OCI-LY3 (cell line): Measurements from ENCODE around the gene HERC4.

Experiments used
- H2AFZ ChIP-seq: fragments of 200-600, 300-600 bp; shearing (Covaris generic); 2 replicates; pipeline ENCODE4 v1.6.0; 2014; ENCODE audit warnings: antibody characterized with exemption, low read depth, low read length
- H3K27ac ChIP-seq: fragments of 200-600, 300-600 bp; sonication (generic); 2 replicates; pipeline ENCODE4 v1.5.1; 2014; ENCODE audit warnings: mild to moderate bottlenecking, low read length, moderate library complexity, mixed read lengths
- H3K27me3 ChIP-seq: fragments of 200-600, 300-600 bp; sonication (generic); 2 replicates; pipeline ENCODE4 v1.6.1; 2014; ENCODE audit warnings: low read depth, low read length, mixed read lengths
- H3K36me3 ChIP-seq: fragments of 200-600, 300-600 bp; sonication (generic); replicated peaks from 2 replicates; pipeline ENCODE3; 2014; ENCODE audit warnings: low read depth, low read length, mixed read lengths
- H3K4me1 ChIP-seq: fragments of 300-600, 200-600 bp; sonication (generic); 2 replicates; pipeline ENCODE4 v1.6.1; 2014; ENCODE audit warnings: low read length, mixed read lengths
- H3K4me2 ChIP-seq: fragments of 200-600, 300-600 bp; sonication (generic); 2 replicates; pipeline ENCODE4 v1.6.1; 2014; ENCODE audit warnings: low read length, mixed read lengths
- H3K4me3 ChIP-seq: fragments of 300-600, 200-600 bp; sonication (generic); 2 replicates; pipeline ENCODE4 v1.5.1; 2014; ENCODE audit warnings: antibody characterized with exemption, mild to moderate bottlenecking, low read length, moderate library complexity
- H3K79me2 ChIP-seq: fragments of 300-600, 200-600 bp; shearing (Covaris generic); 2 replicates; pipeline ENCODE4 v1.6.1; 2014; ENCODE audit warnings: mild to moderate bottlenecking, low read length, mixed read lengths
- H3K9ac ChIP-seq: fragments of 300-600, 200-600 bp; shearing (Covaris generic); 2 replicates; pipeline ENCODE4 v1.6.0; 2014; ENCODE audit warnings: mild to moderate bottlenecking, low read length, moderate library complexity
- H3K9me3 ChIP-seq: fragments of 200-600, 300-600 bp; shearing (Covaris generic); 2 replicates; pipeline ENCODE4 v1.6.1; 2014; ENCODE audit warnings: low read length, mixed read lengths; ENCODE audit not compliant: insufficient read depth
- H4K20me1 ChIP-seq: fragments of 200-600, 300-600 bp; sonication (generic); 2 replicates; pipeline ENCODE4 v1.6.1; 2016; ENCODE audit warnings: low read length, mixed read lengths; ENCODE audit not compliant: insufficient read depth
- CTCF ChIP-seq: fragments of 200-600, 300-600 bp; sonication (generic); IDR thresholded peaks from 2 replicates; pipeline ENCODE4 v1.5.1; 2014; ENCODE audit warnings: antibody characterized with exemption, low read length, low read depth
- EZH2phosphoT487 ChIP-seq: fragments of 200-600 bp; shearing (Covaris generic); IDR thresholded peaks from 2 replicates; pipeline ENCODE4 v1.6.1; 2018; ENCODE audit warnings: antibody characterized with exemption, mixed run types, low read depth

HERC4 gene

GRCh38 chr10:68074031-68074774, 880 bp downstream of the HERC4 start:
- H2AFZ ChIP-seq, result peak overlapping the region; percentile 60; the same call in 1 of the 2 replicates
- no peaks in the 10 kb centered on the region for H3K36me3 ChIP-seq
- peaks cover 40% of the 10 kb centered on the region for H3K79me2 ChIP-seq
- peak overlapping the region; percentile 86 for H3K9ac ChIP-seq
- H3K4me1 ChIP-seq, result peaks cover 28% of the 10 kb centered on the region
- H3K27me3 ChIP-seq, result no peaks in the 10 kb centered on the region
- peak overlapping the region; percentile 87 for H3K4me3 ChIP-seq
- no peaks in the 10 kb centered on the region for H3K9me3 ChIP-seq
- H4K20me1 ChIP-seq, result no peaks in the 10 kb centered on the region
- peak overlapping the region; percentile 89 for H3K27ac ChIP-seq
- peak overlapping the region; percentile 69 for H3K4me2 ChIP-seq
- TF ChIP-seq CTCF (no peak), EZH2phosphoT487 (no peak)

GRCh38 chr10:68073631-68074030, 1.5 kb downstream of the HERC4 start:
- H3K4me2 ChIP-seq, result peak overlapping the region; percentile 69
- H3K4me1 ChIP-seq, result peaks cover 28% of the 10 kb centered on the region
- no peaks in the 10 kb centered on the region for H3K9me3 ChIP-seq
- H2AFZ ChIP-seq, result no peak overlapping the region
- no peaks in the 10 kb centered on the region for H3K27me3 ChIP-seq
- H3K4me3 ChIP-seq, result peak overlapping the region; percentile 87
- no peaks in the 10 kb centered on the region for H4K20me1 ChIP-seq
- peak overlapping the region; percentile 86 for H3K9ac ChIP-seq
- H3K79me2 ChIP-seq, result peaks cover 40% of the 10 kb centered on the region
- TF ChIP-seq EZH2phosphoT487 (no peak), CTCF (no peak)
- H3K36me3 ChIP-seq, result no peaks in the 10 kb centered on the region
- H3K27ac ChIP-seq, result 0 out of 2 replicates have a peak overlapping the region, but pooled peaks have one; percentile 89

GRCh38 chr10:68067508-68067907, 7.6 kb downstream of the HERC4 start:
- Histone ChIP-seq H3K27ac (no peak overlapping the region), H3K4me2 (peak overlapping the region; percentile 34), H3K4me1 (peaks cover 21% of the 10 kb centered on the region), H4K20me1 (peaks cover 3% of the 10 kb centered on the region; the same call in 1 of the 2 replicates), H2AFZ (no peak overlapping the region), H3K9me3 (no peaks in the 10 kb centered on the region), H3K79me2 (peaks cover 19% of the 10 kb centered on the region), H3K4me3 (no peak overlapping the region), H3K9ac (no peak overlapping the region), H3K27me3 (no peaks in the 10 kb centered on the region), H3K36me3 (peaks cover 10% of the 10 kb centered on the region)
- TF ChIP-seq CTCF (no peak), EZH2phosphoT487 (no peak)

GRCh38 chr10:68067029-68067428, 8.1 kb downstream of the HERC4 start:
- peaks cover 18% of the 10 kb centered on the region for H3K4me1 ChIP-seq
- H3K4me2 ChIP-seq, result no peak overlapping the region; the same call in 1 of the 2 replicates
- no peak overlapping the region for H3K9ac ChIP-seq
- TF ChIP-seq CTCF (no peak), EZH2phosphoT487 (no peak)
- H3K9me3 ChIP-seq, result no peaks in the 10 kb centered on the region
- no peak overlapping the region for H3K4me3 ChIP-seq
- H3K27ac ChIP-seq, result no peak overlapping the region
- no peak overlapping the region for H2AFZ ChIP-seq
- H3K27me3 ChIP-seq, result no peaks in the 10 kb centered on the region
- H3K36me3 ChIP-seq, result peaks cover 10% of the 10 kb centered on the region
- peaks cover 15% of the 10 kb centered on the region for H3K79me2 ChIP-seq
- H4K20me1 ChIP-seq, result peaks cover 3% of the 10 kb centered on the region; the same call in 1 of the 2 replicates
